DND-41 (cell line): ENCODE data around the gene PLEKHA5.

ENCODE experiments used
- EZH2 ChIP-seq: IDR thresholded peaks from 3 replicates; pipeline ENCODE4 v1.6.1; 2012; ENCODE audit warnings: borderline replicate concordance, low read depth, mild to moderate bottlenecking, moderate library complexity, low read length, inconsistent platforms; ENCODE audit not compliant: severe bottlenecking
- TF ChIP-seq, protein P1 (sequence below): IDR thresholded peaks from 2 replicates; pipeline ENCODE4 v1.5.1; 2012; ENCODE audit warnings: borderline replicate concordance, low read length, moderate library complexity, mild to moderate bottlenecking; ENCODE audit not compliant: poor library complexity, severe bottlenecking; ENCODE audit errors: extremely low read depth

DNA sequence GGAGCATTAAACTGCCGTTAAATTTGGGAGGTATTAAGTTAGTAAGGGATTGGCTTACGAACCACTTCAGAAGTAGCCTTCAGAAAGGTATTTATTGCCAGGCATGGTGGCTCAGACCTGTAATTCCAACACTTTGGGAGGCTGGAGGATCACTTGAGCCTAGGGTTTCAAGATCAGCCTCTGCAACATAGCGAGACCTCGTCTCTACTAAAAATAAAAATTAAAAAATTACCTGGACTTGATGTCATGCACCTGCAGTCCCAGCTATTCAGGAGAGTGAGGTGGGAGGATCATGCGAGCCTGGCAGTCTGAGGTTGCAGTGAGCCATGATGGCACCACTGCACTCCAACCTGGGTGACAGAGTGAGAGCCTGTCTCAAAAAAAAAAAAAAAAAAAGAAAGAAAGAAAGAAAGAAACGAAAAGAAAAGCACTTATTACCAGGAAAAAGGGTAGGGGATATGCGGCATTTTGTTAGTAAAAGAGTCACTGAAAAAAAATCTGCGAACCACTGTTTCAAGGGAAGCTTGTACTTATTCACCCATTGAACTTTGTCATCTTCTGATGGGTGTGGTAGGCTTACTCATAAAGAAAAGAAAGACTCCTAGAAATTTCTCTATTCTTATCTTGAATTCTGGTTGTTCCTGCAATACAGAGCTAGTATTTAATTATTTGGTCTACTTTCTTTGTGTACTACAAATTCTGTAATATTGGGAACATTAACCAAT, 33.6 kb upstream of the PLEKHA5 start:
- TF ChIP-seq, protein P1, sequence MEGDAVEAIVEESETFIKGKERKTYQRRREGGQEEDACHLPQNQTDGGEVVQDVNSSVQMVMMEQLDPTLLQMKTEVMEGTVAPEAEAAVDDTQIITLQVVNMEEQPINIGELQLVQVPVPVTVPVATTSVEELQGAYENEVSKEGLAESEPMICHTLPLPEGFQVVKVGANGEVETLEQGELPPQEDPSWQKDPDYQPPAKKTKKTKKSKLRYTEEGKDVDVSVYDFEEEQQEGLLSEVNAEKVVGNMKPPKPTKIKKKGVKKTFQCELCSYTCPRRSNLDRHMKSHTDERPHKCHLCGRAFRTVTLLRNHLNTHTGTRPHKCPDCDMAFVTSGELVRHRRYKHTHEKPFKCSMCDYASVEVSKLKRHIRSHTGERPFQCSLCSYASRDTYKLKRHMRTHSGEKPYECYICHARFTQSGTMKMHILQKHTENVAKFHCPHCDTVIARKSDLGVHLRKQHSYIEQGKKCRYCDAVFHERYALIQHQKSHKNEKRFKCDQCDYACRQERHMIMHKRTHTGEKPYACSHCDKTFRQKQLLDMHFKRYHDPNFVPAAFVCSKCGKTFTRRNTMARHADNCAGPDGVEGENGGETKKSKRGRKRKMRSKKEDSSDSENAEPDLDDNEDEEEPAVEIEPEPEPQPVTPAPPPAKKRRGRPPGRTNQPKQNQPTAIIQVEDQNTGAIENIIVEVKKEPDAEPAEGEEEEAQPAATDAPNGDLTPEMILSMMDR = no peak
- no peak for TF ChIP-seq EZH2
